ENCODE measurements around the gene LRRC36.

The LRRC36 gene

GRCh38 chr16:67419931-67420330, 93.3 kb downstream of the LRRC36 start:
- no peaks in the 10 kb centered on the region for H3K36me3 ChIP-seq (ENCODE audit: control insufficient read depth, low read length)
- no peaks in the 10 kb centered on the region for H4K20me1 ChIP-seq (ENCODE audit: control insufficient read depth, insufficient read depth, low read depth, low read length)
- H3K27me3 ChIP-seq (ENCODE audit: control insufficient read depth, low read length) = peaks cover 36% of the 10 kb centered on the region
- H3K4me3 ChIP-seq (ENCODE audit: low read length) = no peak overlapping the region
- H3K79me2 ChIP-seq (ENCODE audit: control insufficient read depth, low read length) = no peaks in the 10 kb centered on the region
- peaks cover 19% of the 10 kb centered on the region for H3K4me1 ChIP-seq (ENCODE audit: control insufficient read depth, low read length)
- no peaks in the 10 kb centered on the region for H3K9me2 ChIP-seq (replicated peaks; ENCODE audit: control insufficient read depth, low read length)
- TF ChIP-seq CTCF (IDR thresholded peaks at IDR 0.05; ENCODE audit: low read depth, low read length, poor library complexity, severe bottlenecking) (no peak), EZH2phosphoT487 (IDR thresholded peaks at IDR 0.05; ENCODE audit: borderline replicate concordance, low read length) (no peak)
- no peaks in the 10 kb centered on the region for H3F3A ChIP-seq (ENCODE audit: control insufficient read depth, insufficient read depth)
- H3K27ac ChIP-seq (ENCODE audit: low read depth, low read length) = no peak overlapping the region
- no peaks in the 10 kb centered on the region for H3K9me3 ChIP-seq (ENCODE audit: control insufficient read depth, insufficient read depth, low read length)
- H3K4me2 ChIP-seq (ENCODE audit: low read length) = no peak overlapping the region

GRCh38 chr16:67421030-67421429, 94.4 kb downstream of the LRRC36 start:
- H3K9me3 ChIP-seq (ENCODE audit: control insufficient read depth, insufficient read depth, low read length) = no peaks in the 10 kb centered on the region

GRCh38 chr16:67423015-67423414, 96.4 kb downstream of the LRRC36 start:
- Histone ChIP-seq H3K9me3 (ENCODE audit: control insufficient read depth, insufficient read depth, low read length) (no peaks in the 10 kb centered on the region), H3K4me2 (ENCODE audit: low read length) (no peak overlapping the region), H3K4me3 (ENCODE audit: low read length) (no peak overlapping the region), H3K27ac (ENCODE audit: low read depth, low read length) (no peak overlapping the region), H4K20me1 (ENCODE audit: control insufficient read depth, insufficient read depth, low read depth, low read length) (no peaks in the 10 kb centered on the region), H3K36me3 (ENCODE audit: control insufficient read depth, low read length) (no peaks in the 10 kb centered on the region), H3K79me2 (ENCODE audit: control insufficient read depth, low read length) (no peaks in the 10 kb centered on the region), H3K9me2 (replicated peaks; ENCODE audit: control insufficient read depth, low read length) (no peaks in the 10 kb centered on the region), H3K4me1 (ENCODE audit: control insufficient read depth, low read length) (peaks cover 4% of the 10 kb centered on the region; the same call in 1 of the 2 replicates), H3K27me3 (ENCODE audit: control insufficient read depth, low read length) (peaks cover 23% of the 10 kb centered on the region), H3F3A (ENCODE audit: control insufficient read depth, insufficient read depth) (no peaks in the 10 kb centered on the region)
- TF ChIP-seq EZH2phosphoT487 (IDR thresholded peaks at IDR 0.05; ENCODE audit: borderline replicate concordance, low read length) (no peak), CTCF (IDR thresholded peaks at IDR 0.05; ENCODE audit: low read depth, low read length, poor library complexity, severe bottlenecking) (no peak)

More at GRCh38 chr16:67421030-67421429, 94.4 kb downstream of the LRRC36 start:
- H3K9me2 ChIP-seq (replicated peaks; ENCODE audit: control insufficient read depth, low read length) = no peaks in the 10 kb centered on the region
- H3K27me3 ChIP-seq (ENCODE audit: control insufficient read depth, low read length) = peaks cover 31% of the 10 kb centered on the region
- H3K27ac ChIP-seq (ENCODE audit: low read depth, low read length) = no peak overlapping the region
- H3F3A ChIP-seq (ENCODE audit: control insufficient read depth, insufficient read depth) = no peaks in the 10 kb centered on the region
- TF ChIP-seq CTCF (IDR thresholded peaks at IDR 0.05; ENCODE audit: low read depth, low read length, poor library complexity, severe bottlenecking) (no peak), EZH2phosphoT487 (IDR thresholded peaks at IDR 0.05; ENCODE audit: borderline replicate concordance, low read length) (no peak)
- H3K4me1 ChIP-seq (ENCODE audit: control insufficient read depth, low read length) = peaks cover 13% of the 10 kb centered on the region
- H3K4me3 ChIP-seq (ENCODE audit: low read length) = no peak overlapping the region
- no peaks in the 10 kb centered on the region for H3K79me2 ChIP-seq (ENCODE audit: control insufficient read depth, low read length)
- no peaks in the 10 kb centered on the region for H3K36me3 ChIP-seq (ENCODE audit: control insufficient read depth, low read length)
- H4K20me1 ChIP-seq (ENCODE audit: control insufficient read depth, insufficient read depth, low read depth, low read length) = no peaks in the 10 kb centered on the region
- H3K4me2 ChIP-seq (ENCODE audit: low read length) = no peak overlapping the region
